Measurements from ENCODE around the gene CD247.

CD247 gene

DNA sequence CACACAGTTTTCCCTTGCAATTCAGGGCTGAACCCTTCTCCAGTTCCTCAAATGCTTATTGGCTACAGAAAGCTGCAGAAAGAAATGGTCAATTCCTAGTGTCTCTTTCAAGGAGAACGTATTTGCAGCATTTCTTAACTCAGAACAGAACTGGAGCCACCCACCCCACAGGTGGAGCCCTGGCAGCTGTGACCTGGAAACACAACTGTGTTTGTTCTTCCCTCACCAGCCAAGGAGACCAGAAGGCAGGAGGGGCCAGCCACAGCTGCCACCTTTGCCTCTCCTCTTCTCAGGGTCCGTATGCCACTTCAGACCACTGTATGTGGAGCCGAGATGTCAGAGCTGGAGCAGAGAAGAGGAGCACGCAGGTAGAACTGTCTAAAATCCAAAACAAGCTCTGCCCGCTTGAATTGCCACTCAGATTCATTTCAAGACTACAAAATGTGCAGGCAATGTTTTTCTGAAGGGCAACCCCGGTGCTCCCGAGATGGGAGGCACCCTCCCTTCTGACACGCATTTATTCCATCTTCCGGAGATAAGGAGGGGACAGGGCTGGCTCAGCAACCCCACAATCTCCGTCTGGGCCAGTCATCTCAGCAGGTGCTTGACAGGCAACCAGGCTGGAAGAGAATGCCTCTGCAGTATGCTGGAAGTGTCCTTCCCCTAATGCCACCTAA, 16.7 kb downstream of the CD247 start:
- Histone ChIP-seq H2AFZ (ENCODE audit: low read length) (no peak overlapping the region), H3K9me3 (replicated peaks; ENCODE audit: insufficient read depth, low read length) (no peaks in the 10 kb centered on the region), H3K36me3 (replicated peaks; ENCODE audit: insufficient read depth, low read length) (no peaks in the 10 kb centered on the region), H3K4me3 (ENCODE audit: low read length) (no peak overlapping the region), H3K79me2 (ENCODE audit: low read length) (no peaks in the 10 kb centered on the region), H3K27me3 (replicated peaks; ENCODE audit: insufficient read depth, low read length) (no peaks in the 10 kb centered on the region), H4K20me1 (ENCODE audit: insufficient read depth, low read length) (no peaks in the 10 kb centered on the region), H3K9ac (ENCODE audit: low read length) (no peak overlapping the region), H3K9me2 (replicated peaks; ENCODE audit: insufficient read depth, low read length) (no peaks in the 10 kb centered on the region), H3K4me2 (ENCODE audit: low read depth, low read length) (no peak overlapping the region), H3K4me1 (ENCODE audit: low read length) (peaks cover 22% of the 10 kb centered on the region), H3F3A (ENCODE audit: insufficient read depth, low read length) (peaks cover 18% of the 10 kb centered on the region), H3K27ac (ENCODE audit: low read length) (no peak overlapping the region)
- DNase-seq, result no peak
- TF ChIP-seq EZH2 (optimal IDR thresholded peaks at IDR 0.05; ENCODE audit: low read depth, low read length), result no peak
- TF ChIP-seq CTCF (IDR thresholded peaks at IDR 0.05; ENCODE audit: low read length), result no peak
- TF ChIP-seq EZH2phosphoT487 (IDR thresholded peaks at IDR 0.05; ENCODE audit: low read length), result no peak

DNA sequence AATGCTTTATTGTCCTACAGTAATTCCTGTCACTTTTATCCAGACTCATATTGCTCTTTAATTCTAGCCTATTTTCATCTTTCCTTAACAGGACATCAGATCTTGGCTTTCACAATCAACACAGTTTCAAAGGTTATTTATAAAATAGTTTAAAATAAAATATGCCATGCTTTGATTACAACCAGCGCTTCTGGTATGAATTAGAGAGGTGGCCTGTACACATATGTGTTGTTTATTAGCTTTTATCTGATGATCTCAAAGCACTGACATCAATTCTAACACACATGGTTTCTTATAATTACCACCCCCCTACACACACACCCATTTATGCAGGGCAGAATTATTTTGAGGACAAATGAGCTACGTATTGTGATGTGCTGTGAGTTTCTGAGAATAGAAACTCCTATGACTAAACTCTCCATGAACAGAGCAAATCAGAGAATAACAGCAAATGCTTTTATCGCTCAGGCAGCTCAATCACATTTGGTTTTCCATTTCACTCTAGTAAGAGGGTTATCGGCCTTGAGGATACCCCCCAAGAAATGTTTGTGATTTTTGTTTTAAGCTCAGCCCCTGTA, 18.0 kb downstream of the CD247 start:
- peaks cover 22% of the 10 kb centered on the region for H3K4me1 ChIP-seq (ENCODE audit: low read length)
- H3K27me3 ChIP-seq (replicated peaks; ENCODE audit: insufficient read depth, low read length), result no peaks in the 10 kb centered on the region
- TF ChIP-seq CTCF (IDR thresholded peaks at IDR 0.05; ENCODE audit: low read length) (no peak), EZH2 (optimal IDR thresholded peaks at IDR 0.05; ENCODE audit: low read depth, low read length) (no peak), EZH2phosphoT487 (IDR thresholded peaks at IDR 0.05; ENCODE audit: low read length) (no peak)
- peak overlapping the region; percentile 56 for H3K4me2 ChIP-seq (ENCODE audit: low read depth, low read length)
- H2AFZ ChIP-seq (ENCODE audit: low read length), result no peak overlapping the region
- peaks cover 18% of the 10 kb centered on the region for H3F3A ChIP-seq (ENCODE audit: insufficient read depth, low read length)
- no peak overlapping the region; the same call in 1 of the 2 replicates for H3K4me3 ChIP-seq (ENCODE audit: low read length)
- no peaks in the 10 kb centered on the region for H3K9me2 ChIP-seq (replicated peaks; ENCODE audit: insufficient read depth, low read length)
- H3K79me2 ChIP-seq (ENCODE audit: low read length), result no peaks in the 10 kb centered on the region
- H3K9me3 ChIP-seq (replicated peaks; ENCODE audit: insufficient read depth, low read length), result no peaks in the 10 kb centered on the region
- peak; percentile 59 for DNase-seq
- H3K27ac ChIP-seq (ENCODE audit: low read length), result peak overlapping the region; percentile 37; the same call in 1 of the 2 replicates
- peak overlapping the region; percentile 1; the same call in 1 of the 2 replicates for H3K9ac ChIP-seq (ENCODE audit: low read length)
- H3K36me3 ChIP-seq (replicated peaks; ENCODE audit: insufficient read depth, low read length), result no peaks in the 10 kb centered on the region
- H4K20me1 ChIP-seq (ENCODE audit: insufficient read depth, low read length), result no peaks in the 10 kb centered on the region

DNA sequence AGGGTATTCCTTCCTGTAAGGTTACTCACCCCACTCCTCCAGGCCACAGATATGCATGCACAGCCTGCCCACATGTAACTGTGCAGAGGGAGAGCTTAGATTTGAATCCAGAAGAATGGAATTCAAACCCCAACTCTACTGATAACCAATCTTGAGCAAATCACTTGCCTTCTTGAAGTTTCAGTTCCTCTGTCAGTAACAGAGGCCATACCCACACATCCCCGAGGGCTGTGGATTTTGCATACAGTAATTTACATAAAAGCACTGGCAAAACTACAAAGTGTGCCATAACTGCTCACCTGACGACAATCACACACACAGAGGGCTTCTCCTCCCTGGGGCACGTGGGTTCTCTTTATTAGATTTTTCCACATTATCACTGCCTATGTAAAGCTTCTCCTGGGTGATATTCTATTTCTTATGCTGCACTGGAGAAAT, 18.6 kb downstream of the CD247 start:
- Histone ChIP-seq H3K4me3 (ENCODE audit: low read length) (no peak overlapping the region; the same call in 1 of the 2 replicates), H3K9me2 (replicated peaks; ENCODE audit: insufficient read depth, low read length) (no peaks in the 10 kb centered on the region), H4K20me1 (ENCODE audit: insufficient read depth, low read length) (no peaks in the 10 kb centered on the region), H3K9ac (ENCODE audit: low read length) (peak overlapping the region; percentile 1; the same call in 1 of the 2 replicates), H3K4me2 (ENCODE audit: low read depth, low read length) (peak overlapping the region; percentile 56), H3K4me1 (ENCODE audit: low read length) (peaks cover 22% of the 10 kb centered on the region), H3K27ac (ENCODE audit: low read length) (peak overlapping the region; percentile 37; the same call in 1 of the 2 replicates), H3F3A (ENCODE audit: insufficient read depth, low read length) (peaks cover 18% of the 10 kb centered on the region), H3K79me2 (ENCODE audit: low read length) (no peaks in the 10 kb centered on the region), H2AFZ (ENCODE audit: low read length) (peak overlapping the region; percentile 4; the same call in 1 of the 2 replicates), H3K36me3 (replicated peaks; ENCODE audit: insufficient read depth, low read length) (no peaks in the 10 kb centered on the region), H3K27me3 (replicated peaks; ENCODE audit: insufficient read depth, low read length) (no peaks in the 10 kb centered on the region), H3K9me3 (replicated peaks; ENCODE audit: insufficient read depth, low read length) (no peaks in the 10 kb centered on the region)
- peak; percentile 87 for DNase-seq
- TF ChIP-seq EZH2phosphoT487 (IDR thresholded peaks at IDR 0.05; ENCODE audit: low read length) (no peak), EZH2 (optimal IDR thresholded peaks at IDR 0.05; ENCODE audit: low read depth, low read length) (no peak), CTCF (IDR thresholded peaks at IDR 0.05; ENCODE audit: low read length) (no peak)
